Measurements from ENCODE around the gene AGK.

DNA sequence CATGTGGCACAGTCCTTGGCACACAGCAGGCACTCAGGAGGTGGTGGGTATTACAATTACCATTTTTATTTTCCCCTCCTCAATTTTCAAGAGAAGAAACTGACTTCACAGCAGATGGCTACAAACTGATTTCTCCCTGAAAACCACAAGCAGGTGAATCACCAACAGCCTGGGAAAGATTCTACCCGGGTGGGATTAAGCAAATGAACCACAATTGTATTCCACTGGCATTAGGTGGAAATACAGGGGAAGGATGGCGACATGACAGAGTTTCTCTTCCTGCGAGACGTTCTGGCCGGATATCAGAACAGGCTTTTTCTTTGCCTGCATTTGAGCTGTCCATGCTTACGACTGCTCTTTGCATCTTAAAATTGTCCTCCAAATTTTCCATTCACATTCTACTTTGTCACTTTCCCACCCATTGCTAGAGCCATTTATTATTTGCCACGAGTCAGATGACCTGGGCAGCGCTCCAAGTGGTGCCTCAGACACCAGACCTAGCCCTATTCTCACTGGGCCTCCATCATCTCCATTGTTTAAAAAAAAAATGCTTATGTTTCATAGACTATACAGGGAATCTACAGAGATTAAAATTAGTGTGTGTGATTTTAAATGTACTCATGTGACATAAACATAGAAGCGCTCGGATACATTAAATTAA lies 146.1 kb downstream of the AGK start:
- TF ChIP-seq, protein P1, sequence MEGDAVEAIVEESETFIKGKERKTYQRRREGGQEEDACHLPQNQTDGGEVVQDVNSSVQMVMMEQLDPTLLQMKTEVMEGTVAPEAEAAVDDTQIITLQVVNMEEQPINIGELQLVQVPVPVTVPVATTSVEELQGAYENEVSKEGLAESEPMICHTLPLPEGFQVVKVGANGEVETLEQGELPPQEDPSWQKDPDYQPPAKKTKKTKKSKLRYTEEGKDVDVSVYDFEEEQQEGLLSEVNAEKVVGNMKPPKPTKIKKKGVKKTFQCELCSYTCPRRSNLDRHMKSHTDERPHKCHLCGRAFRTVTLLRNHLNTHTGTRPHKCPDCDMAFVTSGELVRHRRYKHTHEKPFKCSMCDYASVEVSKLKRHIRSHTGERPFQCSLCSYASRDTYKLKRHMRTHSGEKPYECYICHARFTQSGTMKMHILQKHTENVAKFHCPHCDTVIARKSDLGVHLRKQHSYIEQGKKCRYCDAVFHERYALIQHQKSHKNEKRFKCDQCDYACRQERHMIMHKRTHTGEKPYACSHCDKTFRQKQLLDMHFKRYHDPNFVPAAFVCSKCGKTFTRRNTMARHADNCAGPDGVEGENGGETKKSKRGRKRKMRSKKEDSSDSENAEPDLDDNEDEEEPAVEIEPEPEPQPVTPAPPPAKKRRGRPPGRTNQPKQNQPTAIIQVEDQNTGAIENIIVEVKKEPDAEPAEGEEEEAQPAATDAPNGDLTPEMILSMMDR (IDR thresholded peaks at IDR 0.05): no peak
- TF ChIP-seq POLR2A (IDR thresholded peaks at IDR 0.05) (no peak), POLR2AphosphoS5 (IDR thresholded peaks at IDR 0.05) (no peak)

Measured in breast epithelium (tissue), 3 donors.